HG02798 (cell line): ENCODE data around the gene SYNGAP1.

Experiments used
- ATAC-seq: cut with Tn5 transposase; IDR thresholded peaks from one replicate; pipeline ENCODE4 v1.9.1; 2021; ENCODE audit warnings: mild to moderate bottlenecking; ENCODE audit not compliant: unreplicated experiment, poor library complexity

SYNGAP1 gene

DNA sequence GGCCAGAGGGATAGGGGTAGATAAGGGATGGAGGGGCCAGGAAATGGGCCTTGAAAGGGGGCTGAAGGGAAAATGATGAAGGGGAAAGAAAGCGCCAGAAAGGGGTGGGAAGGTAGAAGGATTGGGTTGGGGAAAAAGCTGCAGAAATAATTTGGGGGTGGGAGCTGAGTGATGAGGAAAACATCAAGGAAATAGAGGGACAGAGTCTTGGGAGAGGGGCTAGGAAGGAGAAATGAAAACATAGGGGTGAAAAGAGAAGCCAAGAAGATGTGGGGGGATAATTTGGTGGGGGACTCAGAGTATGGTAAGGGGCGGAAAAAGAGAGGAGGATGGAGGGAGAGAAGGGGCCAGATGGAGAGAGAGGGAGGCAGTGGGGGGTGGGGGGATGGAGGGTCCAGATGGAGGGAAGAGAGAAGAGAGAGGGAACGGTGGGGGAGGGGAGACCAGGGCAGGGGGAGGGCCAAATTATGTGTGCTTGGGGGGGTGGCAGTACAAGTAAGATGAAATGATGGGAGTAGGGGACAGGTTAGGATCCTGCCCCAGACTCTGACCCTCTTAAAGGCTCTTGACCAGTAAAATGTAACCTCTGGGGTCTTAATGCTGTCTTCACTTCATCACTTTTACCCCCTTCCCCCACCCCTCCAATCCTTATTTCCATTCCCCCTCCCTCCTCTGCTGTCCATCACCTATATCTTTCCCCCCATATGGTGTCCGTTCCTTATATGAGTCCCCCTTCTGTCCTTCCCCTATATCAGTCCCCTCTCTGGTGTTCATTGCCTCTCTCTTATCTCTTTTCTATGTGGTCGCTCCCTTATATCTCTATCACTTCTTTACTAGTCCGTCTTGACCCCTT, 852 bp downstream of the SYNGAP1 start:
- ATAC-seq: no peak

DNA sequence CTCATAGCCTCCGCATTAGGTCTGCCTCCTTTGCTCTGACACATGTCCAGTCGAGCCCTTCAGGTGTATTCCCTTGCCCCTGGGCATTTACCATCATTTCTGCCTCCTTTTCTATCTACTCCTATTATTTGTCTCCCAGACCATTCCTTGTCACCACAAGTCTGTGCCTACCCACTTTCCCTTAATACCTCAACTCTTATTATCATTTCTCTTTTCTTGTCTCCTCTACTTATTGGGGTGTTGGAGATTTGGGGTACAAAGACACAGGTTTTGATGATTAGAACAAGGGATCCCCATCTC, 1.4 kb downstream of the SYNGAP1 start:
- no peak for ATAC-seq

DNA sequence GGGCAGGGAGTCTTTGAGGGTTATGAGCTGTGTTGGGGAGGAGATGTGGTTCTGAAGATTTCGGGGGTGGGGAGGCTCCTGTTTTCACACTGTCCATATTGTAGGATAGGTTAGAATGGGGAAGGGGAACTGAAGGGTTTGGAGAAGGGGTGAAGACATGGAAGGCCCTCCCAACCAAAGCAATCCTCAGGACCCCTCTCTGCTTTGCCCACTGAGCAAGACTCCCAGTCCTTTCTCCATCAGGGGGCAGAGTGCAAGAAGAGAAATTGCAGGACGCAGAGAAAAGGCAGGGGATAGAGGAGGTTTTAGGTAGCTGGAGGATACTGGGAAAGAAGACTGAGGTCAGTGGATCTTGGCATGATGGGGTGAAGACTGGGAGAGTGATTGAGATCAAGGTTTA, 3.9 kb downstream of the SYNGAP1 start:
- no peak for ATAC-seq

DNA sequence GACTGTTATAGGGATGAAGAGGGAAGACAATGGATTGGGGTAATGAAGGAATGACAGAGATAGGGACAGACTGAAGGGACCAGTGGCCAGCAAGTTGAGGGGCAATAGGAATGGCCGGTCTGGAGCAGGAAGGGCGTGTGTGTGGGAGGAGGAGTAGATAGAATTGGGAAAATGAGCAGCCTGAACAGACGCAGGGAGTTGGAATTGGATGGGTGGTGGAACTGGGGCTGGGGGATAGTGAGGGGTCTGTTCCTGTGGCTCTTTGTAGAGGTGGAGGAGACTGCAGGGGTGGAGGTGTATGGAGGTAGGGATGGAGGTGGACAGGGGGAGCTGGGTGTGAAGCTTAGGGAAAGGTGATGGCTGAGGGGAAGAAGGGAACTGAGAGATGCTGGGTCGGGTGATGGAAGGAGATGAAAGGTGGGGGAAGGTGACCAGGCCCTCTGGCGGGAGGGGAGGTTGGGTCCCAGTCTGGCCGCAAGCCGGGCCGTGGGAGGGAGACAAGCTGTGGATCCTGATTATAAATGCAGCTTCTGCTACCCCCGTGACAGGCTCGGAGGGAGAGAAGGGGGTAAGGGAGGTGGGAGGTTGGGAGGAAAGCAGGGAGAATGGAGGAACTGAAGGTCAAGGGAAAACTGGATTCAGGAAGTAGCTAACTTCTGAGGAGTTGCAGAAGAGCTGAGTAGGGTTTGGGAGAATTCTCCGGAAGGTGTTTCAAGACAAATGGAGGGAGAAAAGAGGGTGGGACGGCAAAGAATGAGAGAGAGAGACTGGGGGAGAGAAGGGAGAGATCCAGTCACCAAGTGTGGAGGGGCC, 5.2 kb downstream of the SYNGAP1 start:
- ATAC-seq: no peak

DNA sequence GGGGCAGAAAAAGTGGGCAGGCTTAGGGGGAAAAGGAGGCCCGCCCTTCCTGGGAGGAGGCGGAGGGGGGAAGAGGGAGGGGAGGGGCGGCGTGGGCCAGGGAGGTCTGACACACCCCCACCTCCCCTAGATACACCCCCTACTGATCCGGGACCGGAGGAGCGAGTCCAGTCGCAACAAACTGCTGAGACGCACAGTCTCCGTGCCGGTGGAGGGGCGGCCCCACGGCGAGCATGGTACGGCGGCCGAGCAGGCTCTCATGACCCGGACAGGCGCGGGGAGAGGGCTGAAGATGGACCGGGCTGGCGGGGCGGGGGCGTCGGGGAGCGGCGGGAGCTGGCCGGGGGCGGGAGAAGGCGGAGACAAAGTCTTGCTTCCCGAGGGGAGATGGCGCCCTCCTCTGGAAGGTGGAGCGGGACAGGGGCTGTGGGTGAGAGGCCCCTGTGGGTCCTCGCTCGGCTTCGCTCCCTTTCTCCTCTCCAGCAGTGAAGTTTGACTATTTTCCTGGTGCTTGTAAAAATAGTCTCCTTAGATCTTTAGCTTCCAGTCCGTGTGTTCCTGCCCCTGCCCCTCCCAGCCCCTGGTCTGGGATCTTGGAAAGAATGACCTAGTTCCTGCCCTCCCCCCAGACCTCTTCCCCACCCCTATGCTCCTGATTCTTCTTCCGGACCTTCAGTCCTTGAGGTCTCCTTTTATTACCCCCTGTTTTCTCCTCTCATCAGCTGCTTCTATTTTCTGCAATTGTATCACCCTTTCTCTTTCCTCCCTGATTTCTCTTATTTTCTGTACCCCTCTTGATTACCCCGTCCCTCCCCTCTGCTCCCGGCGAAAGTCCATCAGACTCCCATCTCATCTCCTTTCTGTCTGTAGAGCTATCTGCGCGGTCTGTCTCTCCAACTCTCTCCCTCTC, 6.1 kb downstream of the SYNGAP1 start:
- peak; percentile 43 for ATAC-seq

DNA sequence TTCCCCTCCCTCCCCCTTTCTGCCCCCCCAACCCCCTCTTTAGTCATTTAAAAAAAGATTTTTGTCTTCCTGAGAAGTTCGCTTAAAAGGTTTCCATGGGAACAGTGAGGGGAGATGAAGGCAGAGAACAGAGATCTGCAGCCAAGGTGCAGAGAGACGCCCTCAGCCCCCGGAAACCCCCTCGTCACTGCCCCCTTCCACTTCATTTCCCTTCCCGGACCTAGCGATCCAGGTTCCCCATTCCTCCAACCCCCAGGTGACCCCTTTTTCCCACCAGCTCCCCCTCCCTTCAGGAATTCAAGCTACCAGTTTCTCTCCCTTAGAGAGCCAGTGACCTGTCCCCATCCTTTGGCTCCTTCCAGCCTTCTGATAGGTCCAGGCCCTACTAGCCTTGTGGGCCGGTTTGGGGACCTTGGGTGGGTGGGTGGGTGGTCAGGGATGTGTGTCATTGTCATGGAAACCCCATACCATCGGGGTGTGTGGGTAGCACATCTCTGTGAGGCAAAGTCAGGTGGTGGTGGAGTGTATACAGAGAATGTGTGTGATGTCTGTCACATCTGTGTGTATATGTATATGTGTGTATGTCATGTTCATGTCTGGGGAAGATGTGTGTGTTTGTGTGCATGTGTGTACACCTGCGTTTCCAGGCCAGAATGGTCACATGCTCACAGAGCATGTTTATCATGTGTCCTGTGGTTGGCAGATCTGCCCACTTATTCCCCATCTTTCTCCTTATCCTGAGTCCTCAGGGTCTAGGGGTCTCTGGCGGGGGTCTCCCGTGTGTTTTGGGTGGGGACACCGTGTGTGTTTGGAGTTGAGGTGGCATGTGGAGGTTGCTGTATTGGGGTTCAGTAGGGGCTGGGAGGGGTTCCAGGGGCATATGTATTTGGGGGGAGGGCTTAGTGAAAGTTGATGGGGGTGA, 7.0 kb downstream of the SYNGAP1 start:
- no peak for ATAC-seq

DNA sequence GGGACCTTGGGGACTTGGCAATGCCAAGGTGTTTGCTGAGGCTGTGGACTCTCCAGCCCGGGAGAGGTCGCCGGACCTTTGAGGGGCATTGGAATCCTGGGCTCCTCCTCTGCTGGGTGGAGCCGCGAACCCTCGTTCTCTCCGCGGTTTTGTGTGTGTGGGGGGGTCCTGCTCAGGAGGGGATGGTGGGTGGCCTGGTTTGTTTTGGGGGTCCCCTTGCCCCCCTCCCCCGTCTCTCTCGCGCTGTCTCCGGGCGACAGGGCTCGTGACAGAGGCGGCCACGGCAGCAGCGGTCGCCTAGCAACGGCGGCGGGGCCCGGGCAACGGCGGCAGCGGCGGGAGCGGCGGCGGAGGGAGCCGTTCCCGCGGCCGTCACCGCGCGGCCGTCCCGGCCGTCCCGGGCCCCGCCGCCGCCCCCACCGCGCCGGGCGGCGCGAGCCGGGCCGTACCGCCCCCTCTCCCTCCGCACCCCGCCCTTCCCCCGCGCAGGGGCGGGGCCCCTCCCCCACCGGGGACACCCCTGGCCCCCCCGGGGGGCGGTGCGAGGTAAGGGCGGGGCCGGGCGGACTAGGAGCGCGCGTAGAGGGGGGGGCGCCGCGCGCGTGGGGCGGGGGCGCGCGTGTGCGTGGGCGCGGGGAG, 7.8 kb downstream of the SYNGAP1 start:
- no peak for ATAC-seq

DNA sequence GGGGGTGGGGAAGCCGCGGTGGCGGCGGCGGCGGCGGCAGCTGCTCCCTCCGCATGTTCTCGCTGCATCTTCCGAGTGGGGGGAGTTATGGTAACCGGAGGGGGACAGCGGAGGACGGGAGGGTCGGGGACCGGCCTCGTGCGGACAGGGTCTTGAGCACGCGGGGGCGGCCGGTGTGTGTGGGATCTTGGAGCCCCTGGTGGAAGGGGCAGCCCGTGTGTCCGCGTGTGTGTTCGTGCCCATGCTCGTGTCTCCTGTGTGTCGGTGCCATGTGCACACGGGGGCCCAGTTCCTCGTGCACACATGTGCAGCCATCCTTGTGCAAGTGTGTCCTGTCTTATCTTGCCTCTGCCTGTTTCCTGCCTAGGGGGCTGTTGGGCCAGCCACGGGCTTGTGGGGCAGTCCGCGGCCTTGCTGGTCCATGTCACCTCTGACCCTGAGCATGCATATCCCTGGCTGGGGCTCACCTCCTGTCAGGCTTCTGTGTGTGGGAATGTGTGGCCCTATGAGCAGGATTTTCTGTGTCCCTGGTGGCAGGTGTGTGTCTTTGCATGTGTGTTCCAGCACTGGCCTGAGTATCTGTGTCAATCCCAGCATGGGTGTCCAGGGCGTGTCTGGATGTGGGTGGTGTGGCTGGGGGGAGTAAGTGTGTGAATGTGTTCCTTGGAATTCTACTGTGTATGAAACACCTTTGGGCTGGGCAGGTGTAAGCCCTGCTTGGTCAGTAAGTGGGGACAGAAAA, 8.5 kb downstream of the SYNGAP1 start:
- ATAC-seq: no peak

DNA sequence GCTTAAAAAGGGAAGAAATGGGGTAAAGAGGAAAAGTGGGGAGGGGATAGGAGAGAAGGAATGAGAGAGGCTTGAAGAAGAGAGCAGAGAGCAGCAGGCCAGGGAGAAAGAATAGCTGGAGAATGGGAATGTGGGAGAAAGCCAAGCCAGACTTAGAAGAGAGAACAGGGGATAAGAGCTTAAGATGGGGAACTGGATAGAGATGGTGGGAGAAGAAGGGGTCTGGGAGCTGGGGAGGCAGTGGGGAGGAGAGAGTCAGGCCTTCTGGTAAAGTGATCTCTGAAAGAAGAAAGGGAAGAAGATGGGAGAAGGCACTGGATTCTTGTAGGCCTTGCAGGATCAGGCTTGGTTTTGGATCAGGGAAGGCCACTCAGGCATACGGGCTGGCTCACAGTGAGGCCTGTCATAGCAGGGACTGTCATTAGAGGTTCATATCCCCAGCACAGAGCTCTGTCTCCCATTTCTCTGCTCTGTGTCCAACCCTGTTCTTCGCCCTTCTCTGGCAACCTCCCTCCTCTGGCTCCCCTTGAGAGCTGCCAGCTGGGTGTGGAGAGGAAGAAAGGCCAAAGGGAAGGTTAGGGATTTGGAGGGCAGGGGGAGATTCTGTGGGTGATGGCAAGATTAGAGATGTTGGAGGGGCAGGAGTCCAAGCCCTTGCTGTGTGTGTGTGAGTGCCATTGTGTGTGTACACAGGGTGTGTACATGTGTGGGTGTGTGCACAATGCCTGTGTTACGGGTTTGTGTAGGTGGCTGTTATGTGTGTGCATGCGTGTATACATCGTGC, 9.3 kb downstream of the SYNGAP1 start:
- ATAC-seq: no peak

DNA sequence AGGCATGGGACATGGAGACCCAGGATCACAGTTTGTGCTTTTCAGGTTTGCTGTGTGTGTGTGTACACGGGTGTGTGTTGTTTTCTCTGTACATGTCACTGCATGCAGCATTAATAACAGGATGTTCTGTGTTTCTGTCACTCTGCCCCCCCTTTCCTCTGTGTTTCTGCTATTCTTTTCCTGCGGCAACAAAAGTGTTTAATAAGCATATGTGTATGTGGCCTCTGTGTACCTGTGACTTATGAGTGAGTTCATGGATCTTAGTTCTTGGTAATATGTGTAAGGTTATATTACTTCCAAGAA, 9.8 kb downstream of the SYNGAP1 start:
- ATAC-seq: no peak

DNA sequence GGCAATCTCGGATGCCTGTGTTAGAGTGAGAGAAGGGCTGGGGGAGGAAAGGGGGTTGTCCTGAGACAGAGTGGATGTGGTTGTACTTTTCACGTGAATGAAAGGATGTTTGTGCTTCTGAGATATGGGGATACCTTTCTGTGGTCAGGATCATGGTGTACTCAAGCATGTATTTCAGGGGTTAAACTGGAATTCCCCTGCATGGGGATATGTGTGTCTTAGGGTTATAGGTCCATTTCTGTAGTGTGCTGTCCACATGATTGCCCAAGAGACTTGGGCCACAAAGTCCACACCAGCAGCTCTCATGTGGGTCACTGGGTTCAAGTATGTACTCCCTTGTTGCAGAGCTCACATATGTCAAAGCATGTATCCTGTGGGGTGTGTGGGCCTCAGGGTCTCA, 10.5 kb downstream of the SYNGAP1 start:
- ATAC-seq: no peak

DNA sequence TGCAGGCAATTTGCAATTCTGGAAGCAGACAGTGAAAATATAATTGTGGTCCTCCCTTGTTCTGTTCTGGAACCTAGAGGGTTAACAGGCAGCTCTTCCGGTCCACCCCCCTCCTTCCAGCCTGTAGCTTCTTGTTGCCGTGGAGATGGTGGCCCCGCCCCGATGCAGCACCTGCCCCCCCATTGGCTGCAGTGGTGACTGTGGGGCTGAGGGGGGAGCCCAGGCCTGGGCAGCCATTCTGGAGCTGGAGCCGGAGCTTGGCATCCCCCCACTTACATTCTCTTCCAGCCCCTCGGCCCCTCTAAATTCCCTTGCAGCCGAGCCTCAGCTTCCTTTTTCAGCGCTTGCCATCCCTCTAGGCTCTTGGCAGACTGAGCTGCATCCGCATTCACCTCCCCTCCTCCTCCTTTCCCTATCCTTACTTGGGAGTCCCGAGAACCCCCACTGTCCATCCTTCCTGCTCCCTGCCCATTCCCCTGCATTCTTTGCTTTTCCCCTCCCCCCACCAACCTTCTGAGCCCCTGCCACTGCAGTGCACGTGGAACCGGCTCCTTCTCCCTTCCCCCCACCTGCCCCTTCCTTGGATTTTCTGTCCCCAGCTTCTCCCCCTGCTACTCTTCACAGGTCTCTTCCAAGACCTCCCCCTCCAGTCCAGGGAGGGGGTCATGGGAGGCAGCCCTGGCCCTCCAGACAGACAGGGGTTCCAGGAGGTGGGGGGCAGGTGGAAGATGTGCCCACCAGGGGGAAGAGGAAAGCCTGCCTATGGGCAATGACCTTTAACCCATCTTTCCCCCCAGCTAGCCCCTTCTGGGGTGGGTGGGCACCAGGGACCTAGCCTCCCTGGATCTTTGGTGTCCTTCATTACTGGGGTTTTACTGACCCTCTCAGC, 11.4 kb downstream of the SYNGAP1 start:
- ATAC-seq: no peak

DNA sequence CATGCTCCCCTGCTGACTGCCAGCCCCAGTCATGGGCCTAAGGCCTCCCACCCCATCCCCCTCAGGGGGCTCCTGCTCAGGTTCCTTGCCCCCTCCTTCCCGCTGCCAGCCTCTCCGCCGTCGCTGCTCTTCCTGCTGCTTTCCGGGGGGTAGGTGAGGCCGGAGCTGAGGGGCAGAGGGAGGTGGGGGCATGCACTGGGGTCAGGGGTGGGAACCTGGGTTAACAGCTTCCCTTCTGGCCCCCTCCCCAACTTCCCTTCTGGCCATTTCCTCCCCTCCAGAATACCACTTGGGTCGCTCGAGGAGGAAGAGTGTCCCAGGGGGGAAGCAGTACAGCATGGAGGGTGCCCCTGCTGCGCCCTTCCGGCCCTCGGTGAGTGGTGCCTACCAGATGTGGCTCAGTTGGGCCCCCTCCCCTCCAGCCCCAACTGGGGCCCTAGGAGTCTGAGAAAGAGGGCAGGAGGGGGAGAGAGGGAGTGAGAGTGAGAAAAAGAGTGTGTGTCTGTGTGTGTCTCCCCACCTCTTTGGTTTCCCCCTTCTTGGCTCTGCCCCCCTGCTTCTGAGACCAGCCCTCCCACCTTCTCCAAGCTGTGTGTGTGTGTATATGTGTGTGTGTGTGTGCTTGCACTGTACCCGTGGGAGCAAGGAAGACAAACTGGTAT, 12.1 kb downstream of the SYNGAP1 start:
- ATAC-seq: no peak

DNA sequence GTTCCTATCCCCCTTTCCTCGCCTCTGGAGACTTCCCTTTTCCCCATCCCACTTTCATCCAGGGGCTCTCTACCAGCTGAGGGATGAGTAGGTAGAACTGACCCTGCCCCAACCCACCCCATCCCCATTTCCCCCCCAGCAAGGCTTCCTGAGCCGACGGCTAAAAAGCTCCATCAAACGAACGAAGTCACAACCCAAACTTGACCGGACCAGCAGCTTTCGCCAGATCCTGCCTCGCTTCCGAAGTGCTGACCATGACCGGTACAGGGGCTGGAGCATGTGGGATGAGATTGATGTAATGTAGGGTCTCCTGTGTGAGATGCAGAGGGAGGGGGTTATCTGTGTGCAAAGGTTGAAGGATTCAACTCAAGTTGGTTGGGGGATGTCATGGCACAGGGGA, 12.7 kb downstream of the SYNGAP1 start:
- ATAC-seq: no peak

DNA sequence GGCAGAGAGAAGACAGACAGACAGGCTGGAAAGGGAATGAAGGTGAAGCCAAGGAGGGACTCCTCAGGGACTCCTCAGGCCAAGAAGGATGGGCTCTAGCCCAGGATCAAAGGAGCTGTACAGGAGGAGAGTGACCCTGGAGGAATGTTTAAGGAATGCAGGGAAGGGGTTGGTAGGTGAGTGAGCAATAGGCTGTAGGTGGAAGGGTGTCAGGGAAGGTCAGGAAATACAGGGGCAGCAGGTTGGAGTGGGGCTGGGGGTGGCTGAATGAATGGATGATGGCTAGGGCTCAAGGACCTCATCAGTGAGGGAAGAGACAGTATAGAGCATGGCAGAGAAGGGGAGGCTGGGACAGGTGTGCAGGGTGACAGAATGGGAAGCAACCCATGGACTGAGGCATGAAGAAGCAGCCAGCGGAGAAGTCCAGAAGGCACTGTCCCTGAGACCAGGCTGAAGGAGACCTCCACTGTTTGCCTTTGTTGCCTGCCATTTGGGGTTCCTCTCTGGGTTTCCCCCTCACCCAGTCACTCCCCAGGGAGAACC, 13.2 kb downstream of the SYNGAP1 start:
- ATAC-seq: no peak

DNA sequence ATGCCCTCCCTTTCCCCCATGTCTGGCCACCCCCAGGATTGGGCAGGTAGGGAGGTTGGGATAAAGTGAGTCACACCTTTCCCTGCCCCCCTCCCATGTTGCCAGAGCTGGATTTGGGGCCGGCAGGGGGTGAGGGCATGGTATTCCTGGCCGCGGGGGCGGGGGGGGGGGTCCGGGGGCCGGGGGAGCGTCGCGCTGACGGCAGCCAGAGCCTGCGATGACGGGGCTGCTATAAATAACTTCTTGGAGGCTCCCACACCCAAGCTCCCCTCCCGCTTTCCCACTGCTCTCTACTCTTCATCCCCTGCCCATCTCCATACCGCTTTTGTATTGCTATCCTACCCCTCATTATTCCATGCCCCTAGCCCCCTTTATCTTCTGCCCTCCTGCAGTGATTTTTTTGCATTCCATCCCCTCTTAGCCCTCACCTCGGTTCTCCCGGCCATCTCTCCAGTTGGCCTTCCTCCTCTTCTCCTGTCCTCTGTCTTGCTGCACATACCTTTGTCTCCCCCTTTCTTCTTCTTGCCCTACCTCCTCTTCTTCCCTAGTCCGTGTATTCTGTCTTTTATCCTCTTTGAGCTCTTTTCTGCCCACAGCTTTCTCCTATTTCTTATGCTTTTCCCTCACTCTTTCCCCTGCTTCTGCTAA, 13.8 kb downstream of the SYNGAP1 start:
- no peak for ATAC-seq
